CD4-positive, alpha-beta T cell treated with Interleukin-6 at 100 ng/mL for 8 hours (primary cell): ENCODE data around the gene NAT9.

Source experiments
- DNase-seq: peaks from one replicate; pipeline ENCODE4 v3.0.0-alpha.2; 2020; ENCODE audit warnings: mixed read lengths, low spot score

Gene NAT9

GRCh38 chr17:74805591-74805991 lies 29.4 kb upstream of the NAT9 start:
- no peak for DNase-seq

- DNase-seq: no peak
Measured at GRCh38 chr17:74804683-74805082, 28.5 kb upstream of the NAT9 start.

- no peak for DNase-seq
Measured at GRCh38 chr17:74803971-74804370, 27.8 kb upstream of the NAT9 start.

- DNase-seq: no peak
Measured at GRCh38 chr17:74803388-74803930, 27.3 kb upstream of the NAT9 start.

- DNase-seq: no peak
Measured at GRCh38 chr17:74801896-74802295, 25.8 kb upstream of the NAT9 start.

DNA sequence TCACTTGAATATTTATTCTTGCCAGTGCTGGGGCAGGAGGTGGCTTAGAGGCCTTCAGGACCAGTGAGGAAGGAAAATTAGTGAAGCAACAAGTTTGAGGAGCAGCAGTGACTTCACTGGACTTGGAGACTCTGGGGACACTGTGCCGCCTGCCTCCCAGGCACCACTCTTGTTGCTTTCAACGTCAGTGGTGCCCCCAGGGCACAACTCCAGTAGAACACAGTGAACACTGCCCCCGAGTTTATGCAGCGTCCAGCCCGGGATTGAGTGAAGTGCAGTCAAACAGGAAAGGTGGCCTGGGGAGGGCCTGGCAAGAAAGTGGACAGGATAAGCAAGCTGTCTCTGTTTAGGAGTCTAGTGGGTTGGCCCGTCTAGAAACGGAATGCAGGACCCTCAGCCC lies 24.4 kb upstream of the NAT9 start:
- DNase-seq: no peak

DNA sequence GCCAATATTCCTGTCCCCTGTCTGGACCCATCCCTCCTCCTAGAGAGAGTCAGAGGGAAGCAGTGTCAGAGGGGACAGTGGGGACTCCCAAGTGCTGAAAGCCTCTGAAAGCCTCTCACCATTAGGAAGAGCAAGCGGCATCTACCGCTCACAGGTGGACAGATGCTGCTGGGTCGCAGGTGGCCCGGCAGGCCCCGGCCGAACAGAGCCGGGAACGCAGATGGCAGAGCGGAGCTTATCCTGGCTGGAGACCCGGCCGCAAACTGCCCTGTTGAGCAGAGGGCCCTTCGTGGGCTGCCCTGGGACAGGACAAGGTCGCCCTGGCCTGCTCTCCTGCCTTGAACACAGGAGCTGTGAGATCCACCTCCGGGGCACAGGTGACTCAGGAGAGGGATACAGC lies 23.0 kb upstream of the NAT9 start:
- no peak for DNase-seq

DNA sequence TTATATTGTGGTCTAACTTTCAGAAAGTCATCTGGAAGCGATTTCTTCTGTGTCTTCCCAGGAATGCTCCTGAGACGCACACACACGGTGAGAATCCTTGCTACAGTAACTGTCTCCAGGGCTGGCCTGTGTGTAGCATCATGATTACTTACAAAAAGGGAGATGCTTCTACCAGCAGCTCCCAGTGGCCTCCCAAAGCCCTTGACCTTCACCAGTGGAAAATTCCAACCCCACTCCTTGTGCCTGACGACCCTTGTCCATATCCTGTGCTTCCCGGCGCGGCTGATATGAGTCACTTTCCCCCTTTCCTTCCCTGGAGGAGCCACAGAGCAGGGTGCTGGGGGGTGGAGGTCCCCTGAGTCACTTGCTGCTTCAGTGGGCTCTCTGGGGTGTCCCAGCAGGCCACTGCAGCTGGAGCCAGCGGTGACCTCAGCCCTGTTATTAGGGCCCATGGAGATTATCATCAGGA lies 22.1 kb upstream of the NAT9 start:
- no peak for DNase-seq

DNA sequence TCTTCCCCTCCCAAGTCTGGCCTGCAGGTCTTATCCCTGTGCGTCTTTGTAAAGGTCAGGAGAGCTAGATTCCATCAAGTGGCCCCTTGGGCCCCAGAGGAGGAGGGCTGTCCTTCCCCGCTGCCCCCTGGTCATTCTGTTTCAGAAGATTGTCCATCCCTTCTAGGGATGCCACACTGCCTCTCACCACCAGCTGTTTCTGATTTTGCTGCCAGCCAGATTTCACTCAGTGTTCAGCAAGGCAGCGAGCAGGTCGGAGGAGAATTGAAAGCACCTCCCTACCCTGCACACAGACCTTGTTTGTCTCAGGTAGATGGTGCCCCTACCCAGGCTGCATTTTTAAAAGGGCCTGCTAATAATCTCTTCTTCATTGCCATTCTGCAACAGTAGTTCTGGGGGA lies 21.7 kb upstream of the NAT9 start:
- no peak for DNase-seq

- DNase-seq: no peak
Measured at GRCh38 chr17:74796866-74797265, 20.7 kb upstream of the NAT9 start.

GRCh38 chr17:74796211-74796610 lies 20.1 kb upstream of the NAT9 start:
- DNase-seq: no peak

DNA sequence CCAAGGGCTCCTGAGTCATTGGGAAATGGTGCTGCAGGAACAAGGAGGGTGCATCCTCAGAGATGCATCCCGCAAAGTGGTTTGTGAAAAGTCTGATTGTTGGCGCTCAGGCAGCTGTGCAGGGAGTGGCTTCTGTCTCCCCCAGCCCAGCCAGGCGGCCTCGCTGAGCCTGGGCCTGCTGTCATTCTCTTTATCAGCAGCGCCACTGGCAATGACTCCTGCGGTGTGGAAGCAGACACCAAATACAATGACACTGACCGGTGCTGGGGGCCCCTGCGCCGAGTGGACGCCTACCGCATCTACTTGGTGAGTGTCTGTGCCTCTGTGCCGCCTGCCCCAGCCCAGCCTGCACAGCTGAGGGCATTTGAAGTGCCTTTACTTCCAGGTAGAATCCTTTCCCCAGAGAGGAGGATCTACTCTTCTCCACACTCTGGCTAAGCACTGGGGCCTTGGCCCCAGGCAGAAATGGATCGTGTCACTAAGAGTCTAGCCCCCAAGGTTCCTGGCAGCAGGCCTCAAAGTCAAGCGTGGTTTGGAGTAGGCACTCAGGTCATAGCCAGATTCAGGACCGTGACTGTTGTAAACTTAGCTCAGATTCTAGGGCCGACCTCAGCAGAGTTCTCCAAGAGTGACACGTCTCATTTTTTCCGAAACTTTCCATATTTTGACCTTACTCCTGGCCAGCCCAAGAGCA lies 19.3 kb upstream of the NAT9 start:
- no peak for DNase-seq

- DNase-seq: no peak
Measured at GRCh38 chr17:74792586-74793105, 16.5 kb upstream of the NAT9 start.

DNA sequence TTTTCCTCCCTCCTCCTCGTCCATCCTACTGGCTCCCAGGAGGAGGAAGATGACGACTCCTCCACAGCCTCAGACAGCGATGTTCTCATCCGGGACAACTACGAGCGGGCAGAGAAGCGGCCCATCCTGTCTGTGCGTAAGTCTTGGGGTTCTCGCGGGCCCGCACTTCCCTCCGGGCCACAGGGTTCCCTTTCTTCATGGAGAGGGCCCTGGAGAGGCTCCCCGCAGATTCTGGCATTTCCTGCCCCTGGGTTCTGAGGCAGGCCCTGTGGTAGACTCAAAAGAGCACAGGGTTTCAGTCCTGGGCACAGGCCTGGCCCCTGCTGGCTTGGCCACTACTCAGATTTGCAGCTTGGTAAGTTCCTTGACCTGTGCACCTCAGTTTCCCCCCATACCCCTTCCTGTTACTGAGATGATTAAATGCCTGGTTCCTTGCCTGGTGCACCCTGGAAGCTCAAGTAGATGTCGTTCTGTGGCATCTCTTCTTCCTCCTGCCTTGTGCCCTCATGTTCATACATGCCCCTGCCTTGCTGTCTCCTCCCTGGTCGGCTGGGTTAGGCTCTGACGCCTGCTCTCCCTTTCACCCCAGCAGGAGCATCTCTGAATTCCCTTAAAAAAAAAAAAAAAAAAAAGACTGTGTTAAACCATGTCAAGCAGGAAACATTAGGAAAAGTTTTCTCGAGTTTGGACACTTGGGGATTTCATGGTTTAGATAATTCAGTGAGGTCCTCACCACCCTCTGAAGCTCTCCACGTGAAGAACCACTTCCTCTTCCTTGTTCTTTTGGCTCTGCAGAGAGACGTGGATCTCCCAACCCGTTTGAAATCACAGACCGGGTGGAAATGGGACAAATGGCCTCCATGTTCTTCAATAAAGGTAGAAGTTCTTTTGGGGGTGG lies 14.3 kb upstream of the NAT9 start:
- peak; percentile 16 for DNase-seq

GRCh38 chr17:74786431-74787055 lies 10.4 kb upstream of the NAT9 start:
- DNase-seq: no peak

DNA sequence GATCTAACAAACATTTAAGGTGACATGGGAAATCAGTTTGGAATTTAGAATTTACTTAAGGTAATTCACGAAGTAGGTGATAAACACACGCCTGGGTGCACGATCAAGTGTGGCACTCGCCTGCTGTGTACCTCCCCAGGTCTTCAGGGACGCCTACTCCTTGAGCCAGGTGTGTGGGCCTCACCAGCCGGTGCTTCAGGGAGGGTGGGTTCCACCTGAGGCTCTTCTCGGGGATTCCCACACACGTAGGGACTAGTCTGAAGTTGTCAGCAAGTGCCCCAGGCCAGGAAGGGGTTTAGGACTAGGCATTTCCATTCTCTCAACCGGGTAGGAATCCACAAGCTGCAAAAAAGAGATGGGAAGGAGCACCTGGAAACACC lies 9.8 kb upstream of the NAT9 start:
- DNase-seq: no peak

DNA sequence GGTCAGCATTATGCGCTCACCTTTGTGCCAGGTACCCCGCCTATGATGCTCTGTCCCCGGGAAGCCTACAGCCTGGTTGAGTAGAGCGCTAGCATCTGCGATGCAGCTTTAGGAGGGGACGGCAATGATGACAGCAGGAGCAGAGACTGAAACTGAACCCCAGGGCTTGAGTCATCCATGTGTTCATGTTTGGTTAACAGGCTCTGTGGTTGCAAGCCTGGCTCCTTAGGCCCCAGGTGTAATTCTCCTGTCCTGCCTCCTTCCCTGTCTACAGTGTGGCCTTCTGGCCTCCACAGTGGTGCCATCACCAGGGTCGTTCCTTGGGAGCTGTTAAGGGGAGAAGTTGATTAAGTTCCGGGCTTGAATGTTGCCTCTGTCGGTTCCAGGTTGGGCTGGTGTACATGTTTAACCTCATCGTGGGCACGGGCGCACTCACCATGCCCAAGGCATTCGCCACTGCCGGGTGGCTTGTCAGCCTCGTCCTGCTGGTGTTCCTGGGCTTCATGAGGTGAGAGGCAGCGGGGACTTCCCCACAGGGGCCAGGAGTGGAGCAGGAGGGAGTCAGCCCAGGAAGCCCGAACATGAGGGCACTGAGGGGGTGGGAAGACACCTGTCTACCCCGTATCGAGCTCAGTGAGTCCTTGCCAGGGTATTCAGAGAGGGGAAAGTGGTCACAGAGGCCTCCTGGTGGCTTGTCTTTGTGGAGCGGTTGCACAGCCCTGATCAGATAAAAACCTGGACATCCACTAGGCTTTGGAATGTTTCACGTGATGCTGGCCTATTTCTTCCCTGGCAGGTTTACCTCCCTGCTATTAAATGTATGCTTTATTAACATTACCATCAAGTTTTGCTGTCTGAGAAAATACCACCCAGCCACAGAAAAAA lies 9.2 kb upstream of the NAT9 start:
- DNase-seq: no peak

DNA sequence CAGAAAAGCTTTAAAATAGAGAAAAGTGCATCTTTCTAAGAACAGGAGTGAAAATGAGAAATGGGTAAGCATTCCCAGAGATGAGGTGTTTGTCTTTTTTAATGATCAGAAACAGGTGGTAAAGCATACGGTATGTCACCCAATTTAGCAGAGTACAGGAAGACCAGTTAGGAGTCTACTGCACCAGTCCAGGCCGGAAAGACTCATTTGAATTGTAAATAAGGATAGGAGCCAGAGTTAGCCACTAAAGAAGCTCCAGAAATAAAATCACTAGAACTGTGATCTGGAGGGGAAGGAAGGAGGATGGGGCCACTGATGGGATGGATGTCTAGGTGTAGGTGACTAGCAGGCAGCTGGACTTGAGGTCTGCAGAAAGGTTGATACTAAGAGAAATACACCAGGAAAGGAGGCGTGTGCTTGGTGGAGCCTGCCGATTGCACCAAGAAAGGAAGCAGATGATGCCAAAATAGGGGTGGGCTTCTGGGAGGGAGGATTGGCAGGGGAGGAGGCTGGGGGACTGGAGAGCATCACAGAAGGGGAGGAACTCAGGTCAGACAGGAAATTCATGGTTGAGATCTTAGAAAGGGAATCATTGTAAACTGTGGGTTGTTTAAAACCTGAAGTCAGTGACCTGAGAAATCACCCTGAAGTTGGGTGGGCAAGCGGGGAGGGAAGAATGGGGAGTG lies 8.1 kb upstream of the NAT9 start:
- no peak for DNase-seq

DNA sequence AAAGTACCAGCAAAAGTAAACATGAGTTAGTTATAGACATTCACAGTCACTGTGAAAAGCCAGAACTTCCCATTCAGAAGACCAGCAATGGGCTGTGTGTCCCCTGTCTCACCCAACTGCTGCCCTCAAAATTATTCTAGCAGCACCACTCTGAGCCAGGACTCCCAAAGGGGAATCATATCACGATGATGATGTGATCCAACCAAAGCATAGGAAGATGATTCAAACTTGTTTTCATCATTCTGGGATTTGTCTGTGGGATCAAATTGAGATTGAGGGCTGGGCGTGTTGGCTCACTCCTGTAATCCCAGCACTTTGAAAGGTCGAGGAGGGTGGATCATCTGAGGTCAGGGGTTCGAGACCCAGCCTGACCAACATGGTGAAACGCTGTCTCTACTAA lies 6.4 kb upstream of the NAT9 start:
- DNase-seq: no peak

- no peak for DNase-seq
Measured at GRCh38 chr17:74780443-74781238, 4.5 kb upstream of the NAT9 start.
